KMS-11 (cell line): ENCODE measurements around the gene TPPP.

Experiments used
- H2AFZ ChIP-seq: fragments of 200-600 bp; sonication (generic); 2 replicates; pipeline ENCODE4 v1.6.1; 2016; ENCODE audit warnings: antibody characterized with exemption, mixed run types, low read depth
- H3K27ac ChIP-seq: fragments of 200-600 bp; sonication (generic); 2 replicates; pipeline ENCODE4 v1.6.1; 2016; ENCODE audit warnings: mild to moderate bottlenecking, mixed run types
- H3K27me3 ChIP-seq: fragments of 200-600 bp; sonication (generic); 2 replicates; pipeline ENCODE4 v1.6.1; 2017; ENCODE audit warnings: mild to moderate bottlenecking, low read depth, mixed run types, moderate library complexity; ENCODE audit not compliant: insufficient read depth
- H3K36me3 ChIP-seq: fragments of 200-600 bp; sonication (generic); 2 replicates; pipeline ENCODE4 v1.6.1; 2017; ENCODE audit warnings: mild to moderate bottlenecking, mixed run types; ENCODE audit not compliant: insufficient read depth
- H3K4me1 ChIP-seq: fragments of 200-600 bp; sonication (generic); 2 replicates; pipeline ENCODE4 v1.6.1; 2016; ENCODE audit warnings: mild to moderate bottlenecking, low read depth, mixed run types; ENCODE audit not compliant: poor library complexity, severe bottlenecking
- H3K4me2 ChIP-seq: fragments of 200-600 bp; sonication (generic); 2 replicates; pipeline ENCODE4 v1.7.0; 2016; ENCODE audit warnings: mild to moderate bottlenecking, mixed run types
- H3K4me3 ChIP-seq: fragments of 200-600 bp; sonication (generic); IDR thresholded peaks from 2 replicates; pipeline ENCODE4 v1.6.1; 2017; ENCODE audit warnings: low read depth, low read length, mixed read lengths; ENCODE audit not compliant: insufficient read depth
- H3K79me2 ChIP-seq: fragments of 200-600 bp; sonication (generic); 2 replicates; pipeline ENCODE4 v1.6.1; 2016; ENCODE audit warnings: low read depth, mixed run types; ENCODE audit not compliant: insufficient read depth
- H3K9ac ChIP-seq: fragments of 200-600 bp; sonication (generic); 2 replicates; pipeline ENCODE4 v1.6.1; 2016; ENCODE audit warnings: mild to moderate bottlenecking, mixed run types
- H4K20me1 ChIP-seq: fragments of 200-600 bp; sonication (generic); 2 replicates; pipeline ENCODE4 v1.6.1; 2016; ENCODE audit warnings: mild to moderate bottlenecking, mixed run types; ENCODE audit not compliant: insufficient read depth
- TF ChIP-seq, protein P1 (sequence below): fragments of 200-600 bp; sonication (generic); conservative IDR thresholded peaks from 2 replicates; pipeline ENCODE4 v1.6.1; 2017; ENCODE audit warnings: low read depth, mild to moderate bottlenecking, antibody characterized with exemption, low read length, moderate library complexity, mixed read lengths

Gene TPPP

DNA sequence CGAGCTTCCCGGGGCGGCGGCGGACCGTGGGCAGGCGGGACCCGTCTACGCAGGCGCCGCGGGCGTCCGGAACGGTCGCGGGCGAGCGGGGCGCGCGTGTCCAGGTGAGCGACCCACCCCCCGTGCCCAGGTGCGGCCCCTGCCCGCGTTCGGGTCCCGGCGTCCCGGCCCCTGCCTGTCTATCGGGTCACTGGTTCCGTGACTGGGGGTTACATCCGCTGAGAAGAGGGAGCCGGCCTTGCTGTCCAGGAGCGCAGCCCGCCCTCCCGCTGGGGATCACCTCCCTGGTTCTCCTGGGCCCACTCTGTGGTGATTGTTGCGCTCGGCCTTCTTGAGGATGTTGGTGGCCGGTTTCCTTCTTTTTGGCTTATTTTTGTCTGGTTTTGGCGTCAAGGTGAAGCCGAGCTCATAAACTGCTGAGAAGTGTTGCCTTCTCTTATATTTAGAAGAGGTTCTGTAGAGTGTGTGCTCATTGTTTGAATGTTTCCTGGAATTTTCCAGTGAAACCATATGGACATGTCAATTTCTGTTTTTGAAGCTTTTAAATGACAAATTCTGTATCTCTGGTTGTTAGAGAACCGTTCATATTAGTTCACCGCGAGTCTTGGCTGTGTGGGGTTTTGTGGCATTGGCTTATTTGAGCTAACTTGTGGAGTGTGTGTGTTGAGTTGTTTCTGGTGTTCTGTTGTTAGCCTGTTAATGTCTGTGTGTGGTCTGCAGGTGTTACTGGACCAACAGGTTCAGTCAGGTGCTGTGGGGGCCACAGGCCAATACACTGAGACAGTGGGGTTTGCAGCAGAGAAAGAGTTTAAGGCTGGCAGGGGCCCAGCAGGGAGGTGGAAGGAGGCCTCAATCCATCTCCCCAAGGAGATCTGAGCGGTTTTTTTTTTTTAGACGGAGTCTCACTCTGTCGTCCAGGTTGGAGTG lies 80.4 kb downstream of the TPPP start:
- Histone ChIP-seq H4K20me1 (no peaks in the 10 kb centered on the region), H3K79me2 (peaks cover 54% of the 10 kb centered on the region), H2AFZ (peak overlapping the region; percentile 79), H3K4me1 (peaks cover 9% of the 10 kb centered on the region), H3K4me3 (no peak overlapping the region), H3K27ac (peak overlapping the region; percentile 21; the same call in 1 of the 2 replicates), H3K36me3 (no peaks in the 10 kb centered on the region), H3K9ac (peak overlapping the region; percentile 57), H3K27me3 (no peaks in the 10 kb centered on the region), H3K4me2 (peak overlapping the region; percentile 81)
- TF ChIP-seq, protein P1, sequence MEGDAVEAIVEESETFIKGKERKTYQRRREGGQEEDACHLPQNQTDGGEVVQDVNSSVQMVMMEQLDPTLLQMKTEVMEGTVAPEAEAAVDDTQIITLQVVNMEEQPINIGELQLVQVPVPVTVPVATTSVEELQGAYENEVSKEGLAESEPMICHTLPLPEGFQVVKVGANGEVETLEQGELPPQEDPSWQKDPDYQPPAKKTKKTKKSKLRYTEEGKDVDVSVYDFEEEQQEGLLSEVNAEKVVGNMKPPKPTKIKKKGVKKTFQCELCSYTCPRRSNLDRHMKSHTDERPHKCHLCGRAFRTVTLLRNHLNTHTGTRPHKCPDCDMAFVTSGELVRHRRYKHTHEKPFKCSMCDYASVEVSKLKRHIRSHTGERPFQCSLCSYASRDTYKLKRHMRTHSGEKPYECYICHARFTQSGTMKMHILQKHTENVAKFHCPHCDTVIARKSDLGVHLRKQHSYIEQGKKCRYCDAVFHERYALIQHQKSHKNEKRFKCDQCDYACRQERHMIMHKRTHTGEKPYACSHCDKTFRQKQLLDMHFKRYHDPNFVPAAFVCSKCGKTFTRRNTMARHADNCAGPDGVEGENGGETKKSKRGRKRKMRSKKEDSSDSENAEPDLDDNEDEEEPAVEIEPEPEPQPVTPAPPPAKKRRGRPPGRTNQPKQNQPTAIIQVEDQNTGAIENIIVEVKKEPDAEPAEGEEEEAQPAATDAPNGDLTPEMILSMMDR = no peak

DNA sequence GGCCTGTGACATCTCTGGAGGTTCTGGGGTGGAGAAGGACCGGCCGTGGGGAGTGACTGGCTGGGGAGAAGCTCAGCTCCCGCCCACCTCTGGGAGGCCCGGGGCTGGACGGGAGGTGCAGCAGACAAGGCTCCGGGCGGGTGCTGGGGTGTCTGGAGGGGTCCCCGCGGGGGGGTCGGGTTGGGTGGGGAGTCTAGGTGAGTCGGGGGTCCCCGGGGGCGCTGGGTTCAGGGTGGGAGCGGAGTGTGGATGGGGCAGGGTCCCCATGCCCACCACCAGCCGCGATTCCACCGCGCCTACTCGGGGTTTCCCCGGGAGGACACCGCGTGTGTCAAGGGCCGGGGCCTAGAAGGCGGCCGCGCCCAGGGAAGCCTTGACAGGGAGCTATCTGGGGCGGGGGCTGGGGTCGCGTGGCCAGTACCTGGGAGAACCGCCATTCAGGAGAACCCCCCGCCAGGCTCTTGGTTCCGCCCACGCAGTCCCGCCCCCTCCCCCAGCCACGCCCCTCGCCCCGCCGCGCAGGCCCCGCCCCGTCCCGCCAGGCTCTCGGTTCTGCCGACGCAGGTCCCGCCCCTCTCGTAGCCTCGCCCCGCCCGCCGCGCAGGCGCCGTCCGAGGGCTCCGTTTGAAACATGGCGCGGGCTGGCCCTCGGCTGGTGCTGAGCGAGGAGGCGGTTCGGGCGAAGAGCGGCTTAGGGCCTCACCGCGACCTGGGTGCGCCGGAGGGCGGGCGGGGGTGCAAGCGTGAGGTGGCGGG lies 81.2 kb downstream of the TPPP start, which contains the start of gene CEP72:
Gene CEP72, plus strand, starts transcription at position 610 of the 756 bp plus-strand sequence. Its CDS starts 22 bp downstream, at position 632.
- H2AFZ ChIP-seq = peak within 1 kb of the TSS; percentile 79
- no peaks in the 10 kb centered on the region for H4K20me1 ChIP-seq
- no peak within 1 kb of the TSS for H3K4me3 ChIP-seq
- H3K4me2 ChIP-seq = peak within 1 kb of the TSS; percentile 81
- no peaks in the 10 kb centered on the region for H3K36me3 ChIP-seq
- H3K27ac ChIP-seq = peak within 1 kb of the TSS; percentile 21; the same call in 1 of the 2 replicates
- H3K9ac ChIP-seq = peak within 1 kb of the TSS; percentile 57
- H3K79me2 ChIP-seq = peaks cover 46% of the 10 kb centered on the region
- no peaks in the 10 kb centered on the region for H3K27me3 ChIP-seq
- TF ChIP-seq, protein P1 = no peak
- H3K4me1 ChIP-seq = peaks cover 9% of the 10 kb centered on the region

DNA sequence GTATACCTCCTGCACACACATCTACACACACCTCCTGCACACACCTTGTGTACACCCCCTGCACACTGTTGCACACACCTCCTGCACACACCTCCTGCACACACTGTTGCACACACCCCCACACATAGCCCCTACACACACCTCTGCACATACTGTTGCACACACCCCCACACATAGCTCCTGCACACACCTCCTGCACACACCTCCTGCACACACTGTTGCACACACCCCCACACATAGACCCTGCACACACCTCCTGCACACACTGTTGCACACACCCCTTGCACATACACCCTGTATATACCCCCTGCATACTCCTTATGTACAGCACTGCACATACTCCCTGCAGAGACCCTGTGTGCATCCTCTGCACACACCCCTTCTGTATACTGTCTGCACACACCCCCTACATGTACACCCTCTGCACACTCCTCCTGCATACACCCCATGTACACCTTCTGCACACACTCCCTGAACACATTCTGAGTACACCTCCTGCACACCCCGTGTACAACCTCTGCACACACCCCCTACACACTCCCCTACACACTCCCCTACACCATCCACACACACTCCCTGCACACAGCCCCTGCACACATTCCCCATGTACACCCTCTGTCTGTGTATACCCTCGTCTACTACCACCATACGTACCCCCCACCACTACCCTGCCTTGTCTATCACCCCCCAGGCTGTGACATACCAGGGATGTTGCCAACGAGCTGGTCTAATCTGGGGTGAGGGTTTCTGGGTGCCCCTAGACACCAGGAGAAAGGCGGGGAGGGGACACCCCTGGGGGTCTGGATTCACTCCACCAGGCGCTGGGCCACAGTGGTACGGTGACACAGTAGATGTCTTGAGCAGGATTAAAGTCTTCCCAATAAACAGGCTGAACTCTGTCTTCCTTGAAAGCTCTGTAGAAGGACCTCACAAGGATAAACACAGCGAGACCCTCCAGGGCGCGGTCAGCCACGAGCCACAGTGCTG lies 82.1 kb downstream of the TPPP start:
- Histone ChIP-seq H3K4me1 (peaks cover 9% of the 10 kb centered on the region), H3K4me2 (peak overlapping the region; percentile 55), H3K9ac (peak overlapping the region; percentile 57; the same call in 1 of the 2 replicates), H4K20me1 (no peaks in the 10 kb centered on the region), H3K4me3 (no peak overlapping the region), H3K36me3 (no peaks in the 10 kb centered on the region), H2AFZ (peak overlapping the region; percentile 79), H3K79me2 (peaks cover 37% of the 10 kb centered on the region), H3K27ac (no peak overlapping the region), H3K27me3 (no peaks in the 10 kb centered on the region)
- TF ChIP-seq, protein P1 = no peak
